ENCODE results near the gene JAK3.
A peak's percentile ranks its signal among the peaks of the same experiment; 100 is the strongest.
"Not testable (repeated sequence)": the region's sequence is repeated elsewhere in the genome, so short reads cannot be mapped to it uniquely, and the experiment has no call there.

JAK3 gene

GRCh38 chr19:17847538-17848366 is at the start of gene JAK3:
JAK3 (minus strand) TSS chr19:17847982; CDS start chr19:17844417, 3,565 bp downstream.
- FAIRE-seq (no peak), DNase-seq (ENCODE audit: insufficient read length, low spot score) (no peak)

- DNase-seq (ENCODE audit: insufficient read length, low spot score), result no peak
- no peak for FAIRE-seq
Observed at GRCh38 chr19:17893766-17894165, 46.0 kb upstream of the JAK3 start.

- FAIRE-seq, result no peak
- DNase-seq (ENCODE audit: insufficient read length, low spot score), result peak; percentile 75
Observed at GRCh38 chr19:17889609-17890214, 41.9 kb upstream of the JAK3 start.

- FAIRE-seq (no peak), DNase-seq (ENCODE audit: insufficient read length, low spot score) (no peak)
Observed at GRCh38 chr19:17888260-17888659, 40.5 kb upstream of the JAK3 start.

GRCh38 chr19:17887221-17887620 is 39.4 kb upstream of the JAK3 start:
- FAIRE-seq; DNase-seq (ENCODE audit: insufficient read length, low spot score): not testable (repeated sequence)

GRCh38 chr19:17886515-17886914 is 38.7 kb upstream of the JAK3 start:
- DNase-seq (ENCODE audit: insufficient read length, low spot score) (no peak), FAIRE-seq (no peak)

GRCh38 chr19:17883627-17884410 is 36.0 kb upstream of the JAK3 start:
- no peak for FAIRE-seq
- no peak for DNase-seq (ENCODE audit: insufficient read length, low spot score)

GRCh38 chr19:17881701-17882100 is 33.9 kb upstream of the JAK3 start:
- FAIRE-seq, result no peak
- DNase-seq (ENCODE audit: insufficient read length, low spot score), result no peak

GRCh38 chr19:17879466-17879865 is 31.7 kb upstream of the JAK3 start:
- DNase-seq (ENCODE audit: insufficient read length, low spot score) (no peak), FAIRE-seq (no peak)

- DNase-seq (ENCODE audit: insufficient read length, low spot score) (no peak), FAIRE-seq (no peak)
Observed at GRCh38 chr19:17877696-17878095, 29.9 kb upstream of the JAK3 start.

- FAIRE-seq (no peak), DNase-seq (ENCODE audit: insufficient read length, low spot score) (no peak)
Observed at GRCh38 chr19:17874758-17875135, 27.0 kb upstream of the JAK3 start.

- DNase-seq (ENCODE audit: insufficient read length, low spot score), result peak; percentile 37
Observed at GRCh38 chr19:17873786-17874757, 26.3 kb upstream of the JAK3 start.

GRCh38 chr19:17872251-17873001 is 24.6 kb upstream of the JAK3 start:
- no peak for DNase-seq (ENCODE audit: insufficient read length, low spot score)
- FAIRE-seq, result no peak

More at GRCh38 chr19:17873786-17874757, 26.3 kb upstream of the JAK3 start:
- FAIRE-seq, result no peak

- no peak for DNase-seq (ENCODE audit: insufficient read length, low spot score)
Observed at GRCh38 chr19:17871878-17872250, 24.1 kb upstream of the JAK3 start, which contains the start of gene SLC5A5. SLC5A5 (plus strand) TSS chr19:17871945; CDS start chr19:17872320, 375 bp downstream.

GRCh38 chr19:17871032-17871877 is 23.5 kb upstream of the JAK3 start:
- FAIRE-seq (no peak), DNase-seq (ENCODE audit: insufficient read length, low spot score) (no peak)

More at GRCh38 chr19:17871878-17872250, 24.1 kb upstream of the JAK3 start, which contains the start of gene SLC5A5:
- no peak for FAIRE-seq

- DNase-seq (ENCODE audit: insufficient read length, low spot score) (no peak), FAIRE-seq (no peak)
Observed at GRCh38 chr19:17869114-17869608, 21.4 kb upstream of the JAK3 start.

- DNase-seq (ENCODE audit: insufficient read length, low spot score) (no peak), FAIRE-seq (no peak)
Observed at GRCh38 chr19:17868669-17869068, 20.9 kb upstream of the JAK3 start.

- DNase-seq (ENCODE audit: insufficient read length, low spot score), result no peak
Observed at GRCh38 chr19:17866964-17867486, 19.2 kb upstream of the JAK3 start.

More at GRCh38 chr19:17866964-17867486, 19.2 kb upstream of the JAK3 start:
- FAIRE-seq, result no peak

Data from HTR-8/SVneo (cell line).